ENCODE results near the gene TRAF7.

TRAF7 gene

DNA sequence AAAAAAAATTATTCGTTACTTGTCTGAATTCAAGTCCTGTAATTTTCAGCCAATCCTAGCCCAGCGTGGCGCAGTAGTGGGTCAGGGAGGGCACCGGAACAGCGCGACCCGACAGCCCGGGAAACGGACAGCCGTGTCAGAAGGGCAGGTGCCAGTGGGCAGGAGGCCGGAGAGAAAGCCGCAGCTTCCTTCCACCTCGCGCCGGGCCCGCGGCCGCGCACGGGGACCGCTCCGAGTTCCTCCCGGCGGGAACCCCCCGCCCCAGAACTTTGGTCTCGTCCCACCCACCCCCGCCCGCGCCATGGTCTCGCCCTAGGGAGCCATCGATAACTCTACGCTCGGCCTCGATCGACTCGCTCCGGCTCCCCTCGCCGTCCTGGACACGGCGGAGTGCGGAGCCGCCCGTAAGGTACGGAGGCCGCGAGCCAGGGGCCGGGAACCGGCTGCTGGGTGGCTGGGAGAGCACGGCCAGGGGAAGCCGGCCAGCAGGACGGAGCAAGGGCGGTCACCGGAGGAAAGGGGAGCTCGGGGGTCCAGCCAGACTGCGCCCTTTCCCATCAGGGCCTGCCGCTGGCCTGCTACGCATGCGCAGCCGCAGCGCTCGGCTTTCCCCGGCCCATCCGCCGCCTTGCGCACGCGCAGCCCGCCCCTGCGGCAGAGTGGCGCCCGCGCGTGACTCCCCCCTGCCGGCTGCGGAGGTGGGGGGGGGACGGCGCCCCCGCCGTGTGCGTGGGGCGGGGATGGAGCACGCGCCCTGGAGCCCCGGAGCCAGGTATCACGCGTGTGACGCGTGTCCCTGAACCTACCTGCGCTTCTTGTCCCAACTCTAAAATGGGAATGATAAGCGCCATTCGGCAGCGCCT lies 49.8 kb downstream of the TRAF7 start, which contains the start of gene MLST8:
Gene MLST8, plus strand, starts transcription at position 351 of the 863 bp plus-strand sequence. CDS start 632 bp downstream, outside the sequence.
- DNase-seq: peak; percentile 53

DNA sequence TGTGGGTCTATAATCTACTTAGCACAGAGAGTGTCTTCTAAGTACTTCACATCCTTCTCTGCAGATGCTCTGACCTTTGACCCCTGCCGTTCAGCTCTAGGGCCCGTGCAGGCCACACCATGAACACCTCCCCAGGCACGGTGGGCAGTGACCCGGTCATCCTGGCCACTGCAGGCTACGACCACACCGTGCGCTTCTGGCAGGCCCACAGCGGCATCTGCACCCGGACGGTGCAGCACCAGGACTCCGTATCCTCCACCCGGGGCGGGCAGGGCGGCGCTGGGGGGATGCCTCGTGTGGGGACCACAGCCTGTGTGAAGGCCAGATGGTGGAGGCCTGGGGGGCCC lies 50.4 kb downstream of the TRAF7 start:
- no peak for DNase-seq

DNA sequence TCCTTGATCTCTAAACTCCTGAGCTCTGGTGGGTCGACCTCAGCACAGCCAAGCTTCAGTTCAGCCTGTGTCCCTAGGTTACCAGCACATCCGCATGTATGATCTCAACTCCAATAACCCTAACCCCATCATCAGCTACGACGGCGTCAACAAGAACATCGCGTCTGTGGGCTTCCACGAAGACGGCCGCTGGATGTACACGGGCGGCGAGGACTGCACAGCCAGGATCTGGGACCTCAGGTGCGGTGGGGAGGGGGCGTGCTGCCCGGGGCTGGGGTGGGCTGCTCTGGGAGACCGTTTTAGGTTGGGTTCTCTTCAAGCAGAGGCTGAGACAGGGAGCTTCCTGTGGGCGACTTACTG lies 50.8 kb downstream of the TRAF7 start:
- DNase-seq: no peak

DNA sequence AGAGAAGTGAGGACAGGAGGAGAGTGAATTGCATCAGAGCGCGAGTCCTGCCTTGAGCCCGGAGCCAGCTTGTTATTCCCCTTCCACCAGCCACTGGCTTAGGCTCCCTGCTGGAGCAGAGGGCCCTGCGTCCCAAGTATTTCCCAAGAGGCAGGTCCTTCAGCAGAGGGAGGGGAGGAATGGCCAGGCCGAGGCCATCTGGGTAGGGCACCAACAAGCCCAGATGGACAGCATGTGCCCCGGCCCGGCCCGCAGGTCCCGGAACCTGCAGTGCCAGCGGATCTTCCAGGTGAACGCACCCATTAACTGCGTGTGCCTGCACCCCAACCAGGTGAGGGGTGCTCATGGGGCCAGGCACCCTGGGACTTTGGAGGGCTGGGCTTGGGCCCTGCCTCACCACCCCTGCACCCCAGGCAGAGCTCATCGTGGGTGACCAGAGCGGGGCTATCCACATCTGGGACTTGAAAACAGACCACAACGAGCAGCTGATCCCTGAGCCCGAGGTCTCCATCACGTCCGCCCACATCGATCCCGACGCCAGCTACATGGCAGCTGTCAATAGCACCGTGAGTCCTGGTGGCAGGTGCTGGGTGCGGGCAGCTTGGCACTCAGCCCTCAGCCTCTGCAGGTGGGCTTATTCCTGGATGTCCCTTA lies 51.3 kb downstream of the TRAF7 start:
- no peak for DNase-seq

DNA sequence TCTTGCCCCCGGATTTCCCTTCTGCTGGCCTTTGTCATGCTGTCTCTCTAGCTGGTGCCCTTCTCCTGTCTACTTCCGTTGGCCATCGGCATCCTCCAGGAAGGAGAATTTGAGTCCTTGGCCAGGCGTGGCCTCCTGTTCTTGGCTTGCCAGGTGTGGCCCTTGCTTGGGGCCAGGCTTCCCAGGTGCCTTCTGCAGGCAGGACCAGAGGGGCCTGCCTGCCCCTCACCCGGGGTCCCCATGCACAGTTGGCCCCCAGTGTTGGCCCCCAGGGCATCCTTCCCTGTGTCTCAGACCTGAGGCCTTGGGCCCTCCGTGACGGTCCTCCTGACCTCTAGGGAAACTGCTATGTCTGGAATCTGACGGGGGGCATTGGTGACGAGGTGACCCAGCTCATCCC lies 52.3 kb downstream of the TRAF7 start:
- DNase-seq: no peak

DNA sequence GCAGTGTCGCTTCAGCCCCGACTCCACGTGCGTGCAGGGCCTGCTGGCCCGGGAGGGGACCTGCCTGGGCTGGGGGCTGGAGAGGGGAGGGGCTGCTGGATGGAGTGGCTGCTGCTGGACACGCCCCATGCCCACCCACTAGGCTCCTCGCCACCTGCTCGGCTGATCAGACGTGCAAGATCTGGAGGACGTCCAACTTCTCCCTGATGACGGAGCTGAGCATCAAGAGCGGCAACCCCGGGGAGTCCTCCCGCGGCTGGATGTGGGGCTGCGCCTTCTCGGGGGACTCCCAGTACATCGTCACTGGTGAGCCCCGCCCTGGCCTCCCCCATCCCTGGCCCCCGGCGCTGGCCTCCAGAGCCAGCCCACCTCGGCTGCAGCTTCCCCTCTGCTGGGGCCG lies 52.7 kb downstream of the TRAF7 start:
- DNase-seq: no peak

DNA sequence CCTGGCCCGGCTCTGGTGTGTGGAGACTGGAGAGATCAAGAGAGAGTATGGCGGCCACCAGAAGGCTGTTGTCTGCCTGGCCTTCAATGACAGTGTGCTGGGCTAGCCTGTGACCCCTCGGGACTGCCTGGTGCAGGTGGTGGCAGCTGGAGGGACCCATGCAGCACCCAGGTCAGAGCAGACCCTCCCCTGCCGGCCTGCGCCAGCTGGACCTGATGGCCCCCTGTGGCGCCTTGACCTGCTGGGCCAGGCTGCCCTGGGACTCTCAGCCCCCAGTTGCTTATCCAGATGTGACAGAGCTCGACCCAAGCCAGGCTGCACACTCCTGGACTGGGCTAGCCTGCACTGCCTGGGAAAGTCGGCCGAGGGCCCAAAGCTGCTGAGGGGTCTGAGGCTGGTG lies 53.2 kb downstream of the TRAF7 start:
- DNase-seq: no peak

DNA sequence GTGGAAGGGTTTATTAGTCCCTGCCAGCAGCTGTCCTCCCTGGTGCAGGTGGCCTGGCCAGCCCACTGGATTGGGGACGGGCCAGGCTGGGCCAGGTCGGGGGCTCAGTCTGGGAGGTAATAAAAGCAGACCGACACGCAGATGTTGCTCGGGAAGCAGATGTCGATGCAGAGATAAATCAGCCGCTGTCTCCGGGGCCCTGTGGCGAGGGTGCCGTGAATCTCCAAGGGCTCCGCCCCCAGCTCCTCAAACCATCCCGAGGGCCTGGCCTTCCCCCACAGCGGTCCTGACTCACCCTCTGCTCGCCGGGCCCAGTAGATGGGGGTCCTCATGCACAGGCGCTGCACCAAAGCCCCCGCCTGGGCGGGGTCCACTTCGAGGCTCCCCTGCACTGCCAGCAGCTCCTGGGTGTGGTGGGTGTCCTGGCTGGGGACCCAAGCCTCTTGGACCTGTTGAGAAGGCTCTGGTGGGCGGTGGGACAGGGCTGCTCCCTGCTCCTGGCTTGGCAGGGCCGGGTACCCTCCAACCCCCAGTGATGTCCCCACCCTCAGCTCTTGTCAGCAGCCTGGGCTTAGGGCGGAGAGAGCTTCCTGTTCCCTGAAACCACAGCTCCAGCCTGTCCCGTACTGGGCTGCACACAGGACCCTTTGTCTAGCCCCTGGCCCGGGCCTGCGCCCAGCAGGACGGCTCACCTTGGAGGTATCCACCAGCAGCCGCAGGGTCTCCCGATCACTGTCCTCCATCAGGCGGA lies 53.9 kb downstream of the TRAF7 start:
- no peak for DNase-seq

DNA sequence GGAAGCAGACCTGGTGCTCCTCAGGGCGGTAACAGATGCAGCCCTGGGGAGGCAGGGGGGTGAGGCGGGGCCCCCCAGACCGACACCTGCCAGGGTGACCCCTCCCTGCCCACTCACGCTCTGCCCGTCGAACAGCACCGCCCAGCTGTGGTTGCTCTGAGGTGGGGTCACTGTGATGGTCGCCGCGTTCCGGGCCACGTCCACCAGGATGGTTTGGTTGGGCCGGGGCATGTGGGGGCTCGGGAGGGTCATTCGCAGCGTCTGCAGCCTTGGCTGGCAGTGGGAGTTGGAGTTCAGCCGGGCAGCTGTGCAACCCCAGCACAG lies 54.4 kb downstream of the TRAF7 start:
- DNase-seq: no peak

DNA sequence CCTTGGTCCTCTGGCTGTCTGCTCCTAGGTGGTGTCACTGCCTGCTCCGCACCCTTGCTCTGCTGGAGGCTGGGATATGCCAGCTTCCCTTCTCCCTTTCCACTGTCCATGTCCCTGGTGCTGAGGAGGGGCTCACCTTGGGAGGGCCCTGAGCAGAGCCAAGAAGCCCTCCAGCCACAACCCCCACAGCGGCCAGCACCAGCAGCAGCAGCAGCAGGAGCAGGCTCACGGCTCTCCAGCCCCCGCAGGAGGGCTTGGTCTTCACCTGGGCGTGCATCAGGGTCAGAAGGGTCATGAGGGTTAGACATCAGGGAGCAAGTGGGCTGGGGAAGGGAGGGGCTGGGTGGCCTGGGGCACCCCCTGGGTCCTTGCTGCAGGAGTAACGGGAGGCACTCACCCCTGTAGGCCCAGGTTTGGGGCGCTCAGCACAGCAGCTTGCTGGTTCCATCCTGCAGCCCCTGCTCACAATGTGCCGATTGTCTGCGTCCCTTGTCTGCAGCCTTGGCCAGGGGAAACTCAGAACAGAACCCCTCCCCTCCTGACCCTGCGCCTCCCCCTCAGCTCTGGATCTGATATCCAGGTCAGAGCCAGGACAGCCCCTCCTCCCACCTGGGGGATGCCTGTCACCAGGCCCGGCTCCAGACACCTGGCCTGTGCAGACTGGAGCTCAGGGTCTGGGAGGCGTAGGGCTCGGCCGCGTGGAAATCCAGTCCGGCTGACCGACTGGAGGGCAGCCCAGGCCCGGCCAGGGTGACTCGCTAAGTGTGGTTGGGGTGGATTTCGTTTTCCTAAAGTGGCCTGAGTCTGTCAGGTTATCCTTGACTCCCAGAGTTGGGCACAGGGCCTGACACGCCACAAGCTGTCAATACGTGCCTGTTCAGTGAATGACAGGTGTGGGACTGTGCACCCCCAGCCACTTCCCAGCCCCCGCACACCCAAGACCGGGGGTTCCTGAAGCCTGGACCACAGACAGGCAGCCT lies 55.1 kb downstream of the TRAF7 start, which contains the start of gene BRICD5:
Gene BRICD5, minus strand, starts transcription at position 478 of the 980 bp plus-strand sequence. Its CDS starts 30 bp downstream, at position 448.
- DNase-seq: no peak

DNA sequence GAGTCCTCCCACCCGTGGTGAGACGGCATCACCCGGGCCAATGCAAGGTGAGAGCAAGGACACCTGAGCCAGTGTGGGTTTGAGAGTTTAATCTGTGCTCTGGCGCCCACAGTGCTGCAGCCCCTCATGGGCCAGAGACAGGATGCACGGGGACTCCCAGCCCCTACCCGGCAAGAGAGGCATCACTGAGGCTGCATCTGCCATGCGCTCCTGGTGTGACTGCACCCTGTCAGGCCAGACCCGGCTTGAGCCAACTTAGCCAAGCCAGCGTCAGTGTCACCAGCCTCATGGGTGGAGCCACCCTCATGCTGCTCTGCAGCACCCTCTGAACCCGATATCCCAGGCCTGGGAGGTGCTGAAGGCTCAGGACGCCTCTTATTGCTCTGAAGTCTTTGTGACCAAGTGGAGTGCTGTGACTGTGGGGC lies 56.4 kb downstream of the TRAF7 start:
- no peak for DNase-seq

DNA sequence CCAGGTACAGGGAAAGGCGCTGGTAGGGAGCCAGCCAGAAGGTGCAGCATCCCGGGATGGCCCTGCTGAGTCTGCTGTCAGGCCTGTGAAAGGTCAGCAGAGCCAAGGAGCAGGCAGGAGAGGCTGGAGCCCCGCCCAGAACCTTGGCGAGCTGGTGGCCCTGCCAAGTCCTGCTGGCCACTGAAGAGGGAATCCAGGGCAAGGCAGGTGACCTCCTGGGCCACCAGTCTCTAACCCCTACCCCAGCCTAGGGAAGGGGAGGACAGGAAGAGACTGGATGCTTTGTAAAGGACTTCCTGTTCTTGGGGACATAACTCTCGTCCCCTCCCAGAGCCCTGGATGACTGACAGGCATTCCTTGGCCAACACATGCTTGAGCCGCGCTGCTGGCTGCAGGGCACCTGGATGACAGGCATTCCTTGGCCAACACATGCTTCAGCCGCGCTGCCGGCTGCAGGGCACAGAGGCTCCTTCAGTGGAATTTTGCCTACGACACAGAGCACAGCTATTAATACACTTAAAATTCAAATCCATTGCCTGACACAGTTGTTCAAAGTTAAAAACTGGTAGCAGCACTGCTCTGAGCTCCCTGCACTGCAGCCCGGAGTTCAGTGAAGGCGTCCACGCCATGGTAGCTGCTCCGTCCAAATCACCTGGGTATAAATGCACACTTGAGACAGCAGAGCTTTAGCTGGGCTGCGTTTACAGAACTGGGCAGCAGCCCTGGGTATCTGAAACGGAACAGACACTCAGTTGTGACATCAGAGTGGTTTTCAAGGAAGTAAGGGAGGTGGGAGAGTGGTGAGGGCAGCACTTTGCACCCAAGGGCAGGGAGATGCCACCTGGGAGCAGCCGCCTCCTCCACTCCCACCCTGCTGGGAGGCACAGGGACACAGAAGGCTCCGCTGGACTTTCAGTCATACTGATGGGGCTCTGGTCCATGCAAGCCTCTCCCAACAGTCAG lies 57.1 kb downstream of the TRAF7 start:
- DNase-seq: no peak

DNA sequence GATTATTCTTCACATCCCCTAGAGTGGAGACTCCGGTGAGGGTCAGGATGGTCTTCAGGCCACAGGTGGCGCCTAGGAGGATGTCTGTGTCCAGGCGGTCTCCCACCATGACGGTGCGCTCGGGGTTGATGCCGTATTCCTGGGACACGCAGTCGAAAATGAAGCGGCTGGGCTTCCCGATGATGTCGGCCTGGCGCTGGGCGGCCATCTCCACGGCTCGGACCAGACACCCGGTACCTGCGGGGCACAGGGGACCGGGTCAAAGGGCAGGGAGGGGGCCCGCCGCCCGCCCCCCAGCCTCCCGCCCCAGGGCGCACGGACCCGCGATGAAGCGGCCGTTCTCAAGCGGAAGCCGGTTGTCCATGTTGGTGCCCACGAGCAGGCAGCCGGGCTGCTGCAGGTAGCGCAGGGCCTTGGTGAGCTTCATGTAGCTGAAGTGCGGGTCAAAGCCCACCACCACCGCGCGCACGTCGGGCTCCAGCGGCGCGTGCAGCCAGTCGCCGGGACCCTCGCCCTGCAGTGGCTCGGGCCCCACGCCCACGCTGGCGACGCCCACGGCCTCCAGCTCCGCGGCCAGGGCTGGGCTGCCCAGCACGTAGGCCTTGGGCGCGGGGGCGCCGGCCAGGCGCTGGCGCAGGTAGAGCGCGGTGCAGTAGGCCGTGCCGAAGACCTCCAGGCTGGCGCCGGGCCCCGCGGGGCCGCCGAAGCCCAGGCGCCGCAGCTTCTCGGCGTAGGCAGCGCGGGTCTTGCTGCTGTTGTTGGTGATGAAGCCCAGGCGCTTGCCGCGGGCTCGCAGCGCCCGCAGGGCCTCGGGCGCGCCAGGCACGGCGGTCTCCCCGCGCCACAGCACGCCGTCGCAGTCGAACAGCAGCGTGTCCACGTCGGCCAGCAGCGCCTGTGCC lies 58.5 kb downstream of the TRAF7 start:
- no peak for DNase-seq

DNA sequence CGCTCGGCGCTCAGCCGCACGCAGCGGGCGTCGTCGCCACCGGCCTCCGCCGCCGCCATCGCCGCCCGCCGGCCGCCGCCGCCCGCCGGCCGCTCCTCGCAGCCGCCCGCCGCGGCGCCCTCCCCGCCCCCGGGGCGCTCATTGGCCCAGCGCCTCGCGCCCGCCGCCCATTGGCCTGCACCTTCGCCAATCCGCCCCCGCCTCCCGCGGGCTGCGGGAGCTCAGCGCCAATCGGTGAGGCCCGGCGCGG lies 59.1 kb downstream of the TRAF7 start, which contains the start of gene PGP:
Gene PGP, minus strand, starts transcription at position 122 of the 250 bp plus-strand sequence. Its CDS starts 63 bp downstream, at position 59.
- DNase-seq: no peak

DNA sequence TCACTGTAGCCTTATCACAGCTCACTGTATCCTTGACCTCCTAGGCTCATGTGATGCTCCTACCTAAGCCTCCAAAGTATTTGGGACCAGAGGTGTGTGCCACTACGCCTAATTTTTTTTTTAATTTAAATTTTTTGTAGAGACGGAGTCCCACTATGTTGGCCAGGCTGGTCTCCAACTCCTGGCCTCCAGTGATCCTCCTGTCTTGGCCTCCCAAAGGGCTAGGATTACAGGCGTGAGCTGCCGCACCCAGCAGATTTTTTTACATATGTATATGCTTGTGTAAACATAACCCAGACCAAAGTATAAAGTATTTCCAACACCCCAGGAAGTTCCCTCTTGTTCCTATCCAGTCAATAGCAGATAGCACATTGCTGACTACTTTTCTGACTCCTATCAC lies 60.7 kb downstream of the TRAF7 start:
- no peak for DNase-seq

DNA sequence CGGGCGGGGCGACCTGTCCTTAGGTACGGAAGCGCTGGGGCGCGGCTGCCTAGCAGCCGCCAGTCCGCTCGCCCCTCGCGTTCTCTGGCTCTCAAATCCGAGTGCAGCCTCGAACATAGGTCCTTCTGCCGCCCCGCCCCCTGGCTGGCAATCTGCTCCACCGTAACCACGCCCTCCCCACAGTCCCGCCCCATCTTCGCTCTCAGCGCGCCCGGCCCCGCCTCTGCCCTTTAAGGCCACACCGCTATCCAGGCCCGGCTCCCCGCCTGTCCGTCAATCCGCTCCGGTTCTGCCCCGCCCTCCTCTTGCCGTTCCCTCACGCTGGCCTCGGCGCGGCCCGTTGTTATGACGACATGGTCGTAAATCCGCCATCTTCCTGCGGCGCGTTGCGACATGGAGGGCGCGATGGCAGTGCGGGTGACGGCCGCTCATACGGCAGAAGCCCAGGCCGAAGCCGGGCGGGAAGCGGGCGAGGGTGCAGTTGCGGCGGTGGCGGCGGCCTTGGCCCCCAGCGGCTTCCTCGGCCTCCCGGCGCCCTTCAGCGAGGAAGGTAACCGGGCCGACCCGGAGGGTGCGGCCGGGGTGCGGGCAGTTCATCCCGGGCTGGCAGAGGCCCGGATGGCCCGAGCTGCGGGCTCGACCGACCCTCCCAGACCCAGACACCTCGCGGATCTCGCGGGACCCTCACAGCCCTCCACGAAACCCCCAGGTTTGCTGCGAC lies 67.8 kb downstream of the TRAF7 start, which contains the start of gene E4F1:
Gene E4F1, plus strand, starts transcription at position 371 of the 721 bp plus-strand sequence. Its CDS starts 23 bp downstream, at position 394.
- peak; percentile 98 for DNase-seq

DNA sequence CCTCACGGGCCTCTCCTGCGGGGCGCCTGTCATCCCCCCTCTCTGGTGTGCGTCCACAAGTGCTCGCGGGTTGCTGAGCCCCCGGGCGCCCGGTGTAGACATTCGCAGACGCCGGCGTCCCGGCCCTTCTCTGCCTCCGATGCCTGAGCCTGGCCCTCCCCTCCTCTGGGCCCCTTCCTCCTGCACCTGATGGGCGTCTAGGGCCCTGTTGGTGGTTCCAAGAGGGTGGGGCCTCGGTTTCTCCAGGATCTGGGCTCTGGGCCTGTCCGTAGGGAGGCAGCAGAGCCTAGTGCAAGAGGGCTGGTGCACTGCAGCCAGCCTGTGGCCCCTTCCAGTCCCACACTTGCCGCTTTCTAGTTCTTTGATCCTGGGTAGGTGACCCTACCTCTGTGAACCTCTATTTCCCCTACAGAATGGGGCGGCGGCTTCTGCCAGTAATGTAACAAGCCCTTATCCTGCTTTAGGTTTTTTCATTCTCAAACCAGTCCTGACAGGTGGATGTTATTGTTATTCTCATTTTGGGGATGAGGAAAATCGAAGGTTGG lies 68.4 kb downstream of the TRAF7 start:
- no peak for DNase-seq

DNA sequence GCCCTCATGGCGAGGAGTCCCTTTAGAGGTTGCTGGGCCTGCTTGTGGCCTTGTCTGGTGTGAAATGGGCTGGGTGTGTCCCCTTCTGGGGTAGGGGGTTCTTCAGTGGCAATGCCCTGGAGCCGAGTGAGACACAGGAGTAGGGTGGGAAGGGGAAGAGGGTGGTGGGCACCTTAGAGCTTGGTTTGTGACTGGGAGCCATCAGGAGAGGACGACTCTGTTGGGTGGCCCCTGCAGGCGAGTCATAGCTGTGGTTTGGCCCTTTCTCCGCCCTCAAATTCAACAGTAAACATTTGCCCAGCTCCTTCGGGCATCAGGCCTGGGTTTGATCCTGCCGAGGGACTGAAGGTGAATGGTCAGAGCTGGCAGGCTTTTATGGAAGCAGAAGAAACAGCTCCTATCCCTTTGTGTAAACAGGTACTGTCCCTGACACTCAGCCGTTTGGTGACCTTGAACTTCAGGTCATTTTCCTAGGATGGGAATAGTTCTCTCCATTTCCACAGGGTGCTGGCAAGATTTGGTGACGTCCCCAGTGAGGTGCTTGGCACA lies 70.7 kb downstream of the TRAF7 start:
- no peak for DNase-seq

DNA sequence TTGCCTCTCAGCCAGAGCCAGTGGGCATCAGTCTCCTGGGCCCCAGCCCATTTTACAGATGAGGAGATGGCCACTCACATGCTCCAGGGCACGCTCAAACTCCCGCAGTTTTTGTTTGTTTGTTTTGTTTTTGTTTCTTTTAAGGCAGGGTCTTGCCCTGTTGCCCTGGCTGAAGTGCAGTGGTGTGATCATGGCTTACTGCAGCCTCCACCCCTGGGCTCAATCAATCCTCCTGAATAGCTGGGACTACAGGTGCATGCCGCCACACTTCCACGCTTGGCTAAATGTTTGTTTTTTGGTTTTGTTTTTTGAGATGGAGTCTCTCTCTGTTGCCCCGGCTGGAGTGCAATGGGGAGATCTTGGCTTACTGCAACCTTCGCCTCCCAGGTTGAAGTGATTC lies 71.3 kb downstream of the TRAF7 start:
- DNase-seq: no peak

Measured in DMS79 (cell line).